HG02870 (cell line): ENCODE results near the gene TNFAIP6.
"Not testable (repeated sequence)": the region's sequence is repeated elsewhere in the genome, so short reads cannot be mapped to it uniquely, and the experiment has no call there.

Experiments used
- ATAC-seq: cut with Tn5 transposase; IDR thresholded peaks from one replicate; pipeline ENCODE4 v1.9.1; 2021; ENCODE audit warnings: mild to moderate bottlenecking, moderate library complexity; ENCODE audit not compliant: unreplicated experiment

Gene TNFAIP6

GRCh38 chr2:151357359-151357758, at the start of gene TNFAIP6:
TNFAIP6 (plus strand) TSS chr2:151357592; CDS start chr2:151357667, 75 bp downstream.
- ATAC-seq: no peak

GRCh38 chr2:151310313-151310712, 47.1 kb upstream of the TNFAIP6 start:
- not testable (repeated sequence) for ATAC-seq

GRCh38 chr2:151312440-151312839, 45.0 kb upstream of the TNFAIP6 start:
- not testable (repeated sequence) for ATAC-seq

- ATAC-seq: no peak
Observed at GRCh38 chr2:151315381-151315903, 42.0 kb upstream of the TNFAIP6 start.

DNA sequence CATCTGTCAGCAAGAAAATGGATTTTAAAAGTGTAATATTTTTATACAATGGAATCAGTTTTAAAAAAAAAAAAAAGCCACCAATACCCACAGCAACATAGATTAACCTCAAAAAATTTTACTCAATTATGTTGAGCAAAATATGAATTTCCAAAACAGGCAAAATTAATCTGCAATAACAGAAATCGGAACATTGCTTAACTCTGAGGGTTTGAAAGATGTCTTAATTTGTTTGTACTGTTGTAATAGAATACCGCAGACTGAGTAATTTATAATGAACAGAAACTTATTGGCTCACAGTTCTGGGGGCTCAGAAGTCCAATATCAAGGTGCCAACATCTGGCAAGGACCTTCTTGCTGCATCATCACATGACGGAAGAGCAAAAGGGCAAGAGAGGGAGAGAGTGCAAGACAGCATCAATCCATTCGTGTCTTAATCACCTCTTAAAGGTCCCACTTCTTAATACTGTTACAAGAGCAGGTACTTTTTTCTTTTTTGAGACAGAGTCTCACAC, 31.8 kb upstream of the TNFAIP6 start:
- ATAC-seq: no peak

GRCh38 chr2:151326554-151326953, 30.8 kb upstream of the TNFAIP6 start:
- no peak for ATAC-seq

DNA sequence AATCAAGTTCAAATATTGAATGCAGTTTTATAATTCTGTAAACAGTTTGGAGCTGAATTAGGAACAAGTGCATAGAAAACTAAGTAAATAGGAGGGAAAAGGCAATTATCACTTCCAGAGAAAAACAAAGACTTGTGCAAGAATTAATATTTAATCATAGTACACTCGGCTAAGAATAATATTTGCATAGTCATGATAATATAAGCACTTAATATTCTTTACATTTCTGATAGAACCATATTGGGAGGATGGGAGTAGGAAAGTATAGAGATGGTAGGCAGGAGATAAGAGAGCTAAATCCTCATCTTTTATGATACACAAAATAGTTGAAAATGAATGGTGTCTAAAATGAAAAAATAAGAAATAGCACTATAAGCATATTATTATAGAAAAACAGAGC, 27.4 kb upstream of the TNFAIP6 start:
- ATAC-seq: no peak

DNA sequence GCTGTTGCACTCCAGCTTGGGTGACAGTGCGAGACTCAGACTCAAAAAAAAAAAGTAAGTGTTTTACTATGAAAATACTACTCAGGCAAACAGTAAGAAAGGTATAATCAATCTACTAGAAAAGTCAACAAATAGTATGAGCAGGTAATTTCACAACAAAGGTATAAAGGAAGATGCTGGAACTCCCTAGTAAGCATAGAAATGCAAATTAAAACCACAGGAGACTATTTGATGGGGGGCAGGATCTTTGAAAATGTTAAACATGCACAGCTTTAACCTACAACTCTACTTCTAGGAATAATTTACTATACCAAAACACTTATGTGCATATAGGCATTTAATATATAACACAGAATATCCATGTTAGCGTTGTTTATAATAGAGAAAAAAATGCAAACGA, 24.3 kb upstream of the TNFAIP6 start:
- ATAC-seq: no peak

DNA sequence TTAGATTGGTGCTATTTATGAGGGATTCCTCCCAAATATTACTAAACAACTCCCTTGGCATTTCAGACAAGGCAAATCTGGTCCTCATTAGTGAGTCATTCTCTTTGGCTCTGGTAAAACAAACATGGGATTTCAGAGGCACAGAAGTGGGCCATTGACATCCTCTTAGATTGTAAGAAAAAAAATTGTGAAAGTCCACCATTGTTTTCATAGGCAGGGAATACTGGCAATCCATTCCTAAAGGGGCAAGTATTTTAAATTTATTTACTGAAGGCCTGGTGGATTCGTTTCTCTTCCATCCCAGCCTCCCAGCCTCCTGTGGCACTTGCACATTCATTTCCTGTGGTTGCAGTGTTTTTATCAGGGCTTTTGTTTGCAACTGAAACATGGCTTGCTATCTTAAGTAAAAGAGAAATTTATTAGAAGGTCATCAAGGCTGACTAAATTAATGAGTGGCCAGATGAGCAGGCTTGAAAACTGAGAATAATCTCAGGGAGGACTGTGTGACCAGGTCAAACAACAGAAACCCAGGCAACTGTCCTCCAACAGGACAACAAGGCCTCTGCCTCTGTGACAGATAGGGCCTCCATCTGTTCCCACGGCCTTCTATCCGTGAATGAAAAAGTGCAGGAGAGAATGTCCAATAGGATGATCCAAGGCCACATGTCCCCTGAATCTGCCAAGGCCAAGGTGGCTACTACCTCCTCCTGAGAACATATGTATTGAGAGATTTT, 23.1 kb upstream of the TNFAIP6 start:
- ATAC-seq: no peak

GRCh38 chr2:151336863-151337371, 20.5 kb upstream of the TNFAIP6 start:
- ATAC-seq: no peak

- ATAC-seq: no peak
Observed at GRCh38 chr2:151337643-151338042, 19.7 kb upstream of the TNFAIP6 start.

DNA sequence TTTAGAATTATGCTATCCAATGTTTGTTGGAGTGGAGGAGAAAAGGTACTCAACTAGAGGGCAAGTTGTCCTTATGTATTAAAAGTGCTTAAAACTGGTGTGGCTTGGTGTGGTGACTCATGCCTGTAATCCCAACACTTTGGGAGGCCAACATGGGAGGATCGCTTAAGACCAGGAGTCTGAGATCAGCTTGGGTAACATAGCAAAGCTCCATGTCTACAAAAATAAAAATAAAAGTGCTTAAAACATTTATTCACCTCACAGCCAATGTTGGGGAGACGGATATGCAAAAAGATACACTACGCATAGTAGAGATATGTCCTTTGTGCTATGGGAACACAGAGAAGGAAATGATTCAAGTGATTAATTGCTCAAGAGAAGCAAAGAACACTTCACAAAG, 19.3 kb upstream of the TNFAIP6 start:
- no peak for ATAC-seq

DNA sequence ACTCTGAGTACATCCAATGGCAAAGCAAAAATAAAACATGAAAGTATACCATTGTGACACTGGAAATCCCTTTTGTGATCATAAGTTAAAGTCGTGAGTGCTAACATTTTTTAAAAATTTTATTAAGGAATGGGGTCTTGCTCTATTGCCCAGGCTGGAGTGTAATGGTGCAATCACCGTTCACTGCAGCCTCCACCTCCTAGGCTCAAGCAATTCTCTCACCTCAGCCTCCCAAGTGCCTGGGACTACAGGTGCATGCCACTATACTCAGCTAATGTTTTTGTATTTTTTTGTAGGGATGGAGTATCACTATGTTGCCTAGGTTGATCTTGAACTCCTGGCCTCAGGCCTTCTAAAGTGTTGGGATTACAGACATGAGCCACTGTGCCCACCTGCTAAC, 14.3 kb upstream of the TNFAIP6 start:
- no peak for ATAC-seq

GRCh38 chr2:151344191-151344590, 13.2 kb upstream of the TNFAIP6 start:
- not testable (repeated sequence) for ATAC-seq

DNA sequence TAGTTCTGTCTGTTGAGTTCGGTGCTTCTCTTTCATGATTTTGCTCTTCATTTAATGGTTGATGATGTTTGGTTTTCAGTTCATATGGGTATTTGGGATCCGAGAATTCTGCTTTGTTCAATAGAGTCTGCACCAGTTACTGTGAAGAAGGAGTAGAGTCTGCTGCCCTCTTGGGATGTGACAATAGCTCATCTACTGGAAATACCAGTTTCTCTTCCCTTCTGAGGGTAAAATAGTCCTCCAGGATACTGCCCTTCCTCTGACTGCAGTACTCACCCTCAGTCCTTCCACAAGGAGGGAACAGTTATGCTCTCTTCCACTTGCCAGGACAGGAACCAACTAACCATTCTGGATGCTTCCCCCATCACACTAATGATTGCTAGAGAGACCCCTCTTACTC, 12.5 kb upstream of the TNFAIP6 start:
- no peak for ATAC-seq

GRCh38 chr2:151347294-151347693, 10.1 kb upstream of the TNFAIP6 start:
- ATAC-seq: no peak

- no peak for ATAC-seq
Observed at GRCh38 chr2:151347906-151348305, 9.5 kb upstream of the TNFAIP6 start.

GRCh38 chr2:151350579-151351195, 6.7 kb upstream of the TNFAIP6 start:
- no peak for ATAC-seq

DNA sequence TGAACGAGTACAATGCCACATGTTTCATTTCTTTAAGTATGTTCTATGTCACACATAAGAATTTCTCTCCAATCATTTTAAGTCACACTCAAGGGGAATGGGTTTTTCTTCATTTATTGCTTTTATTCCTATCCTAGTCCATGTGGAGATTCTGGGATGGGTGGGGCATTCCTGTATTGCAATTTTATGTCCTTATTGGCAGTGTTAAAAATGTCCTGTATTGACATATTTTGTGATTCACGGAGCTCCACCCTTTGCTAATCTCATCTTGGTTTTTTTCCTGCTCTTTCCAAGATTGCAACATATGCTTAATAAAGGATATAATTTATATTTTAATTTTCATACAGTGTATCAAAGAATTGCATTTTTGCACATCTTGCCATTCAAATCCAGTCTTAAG, 3.4 kb upstream of the TNFAIP6 start:
- no peak for ATAC-seq

- no peak for ATAC-seq
Observed at GRCh38 chr2:151354807-151355206, 2.6 kb upstream of the TNFAIP6 start.

DNA sequence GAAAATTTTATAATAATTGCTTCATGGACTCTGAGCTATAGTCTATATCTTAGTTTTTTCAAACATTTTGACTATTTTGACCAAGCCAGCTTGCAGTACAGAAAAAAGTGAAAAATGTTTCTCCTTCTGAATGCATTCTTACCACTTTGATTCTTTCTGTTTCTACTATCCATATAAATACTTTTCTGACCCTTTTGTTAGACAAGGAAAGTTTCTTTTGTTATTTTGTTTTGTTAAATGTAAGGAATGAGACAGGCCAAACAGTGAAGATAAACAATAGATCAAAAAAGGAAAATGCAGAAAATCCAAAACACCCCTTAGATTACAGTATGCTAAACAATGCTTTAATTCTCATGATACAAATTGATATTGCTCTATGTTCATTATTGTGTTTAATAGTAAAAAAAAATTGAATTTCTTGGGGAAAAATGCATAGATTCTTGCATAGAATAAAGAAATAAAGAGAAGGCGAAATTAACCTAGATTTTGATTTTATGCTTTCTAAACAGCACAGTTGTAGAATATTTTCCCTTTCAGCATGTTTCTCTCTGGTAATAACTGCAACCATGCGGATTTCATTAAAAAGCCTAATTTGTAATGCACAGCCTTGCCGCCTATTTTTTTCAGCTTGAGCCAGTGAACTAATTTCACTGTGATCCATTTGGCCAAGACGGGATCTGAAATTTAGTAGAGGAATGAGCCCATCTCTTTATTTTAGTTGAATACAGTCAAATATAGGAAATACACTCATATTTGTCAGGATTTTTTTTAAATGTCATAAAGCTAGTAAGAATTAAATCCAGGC, 976 bp downstream of the TNFAIP6 start:
- ATAC-seq: no peak
